Glutamatergic neuron (in vitro differentiated cells): ENCODE results near the gene BCKDK. TPM values are rescaled to one million over a fixed set of nuclear protein-coding genes. Genes with fewer than 3 reads are reported as not detected.

Experiments used
- DNase-seq: peaks from one replicate; pipeline ENCODE4 v3.0.0; 2022
- H3K27ac Mint-ChIP-seq: one replicate; pipeline ENCODE4 v1.8.0; 2020; ENCODE audit warnings: mild to moderate bottlenecking, mixed read lengths, inconsistent platforms; ENCODE audit not compliant: unreplicated experiment
- H3K27me3 Mint-ChIP-seq: one replicate; pipeline ENCODE4 v1.8.0; 2020; ENCODE audit warnings: mild to moderate bottlenecking, moderate library complexity, mixed read lengths, inconsistent platforms; ENCODE audit not compliant: unreplicated experiment
- H3K36me3 Mint-ChIP-seq: one replicate; pipeline ENCODE4 v1.8.0; 2020; ENCODE audit warnings: mild to moderate bottlenecking, mixed read lengths, inconsistent platforms; ENCODE audit not compliant: unreplicated experiment
- H3K4me1 Mint-ChIP-seq: one replicate; pipeline ENCODE4 v1.8.0; 2020; ENCODE audit warnings: mild to moderate bottlenecking, low read depth, mixed read lengths, inconsistent platforms; ENCODE audit not compliant: unreplicated experiment
- H3K4me3 Mint-ChIP-seq: one replicate; pipeline ENCODE4 v1.8.0; 2020; ENCODE audit warnings: mild to moderate bottlenecking, mixed read lengths, inconsistent platforms; ENCODE audit not compliant: unreplicated experiment
- H3K9me3 Mint-ChIP-seq: one replicate; pipeline ENCODE4 v1.8.0; 2020; ENCODE audit warnings: mild to moderate bottlenecking, moderate library complexity, mixed read lengths, inconsistent platforms; ENCODE audit not compliant: unreplicated experiment
- CTCF ChIP-seq: fragments of 200-600 bp; sonication (generic); IDR thresholded peaks from one replicate; pipeline ENCODE4 v1.5.0; 2021; ENCODE audit not compliant: partially characterized antibody, unreplicated experiment
- total RNA-seq: library from RNA; stranded (reverse); fragmentation: NEBNext Ultra II Directional; extraction: Animal tissue kit (Norgen Biotek cat#: 25700); gene quantifications from one replicate; pipeline ENCODE4 v1.2.1, GENCODE V29; 2021; ENCODE audit not compliant: unreplicated experiment

BCKDK gene
- total RNA-seq, 1 donor from 2014 or later = 62.4 TPM

GRCh38 chr16:31125844-31126243 is 17.7 kb downstream of the BCKDK start:
- H3K4me3 Mint-ChIP-seq = peak overlapping the region; percentile 19
- no peaks in the 10 kb centered on the region for H3K4me1 Mint-ChIP-seq
- DNase-seq = no peak
- peak overlapping the region; percentile 15 for H3K27ac Mint-ChIP-seq
- H3K27me3 Mint-ChIP-seq = no peaks in the 10 kb centered on the region
- H3K36me3 Mint-ChIP-seq = no peaks in the 10 kb centered on the region
- H3K9me3 Mint-ChIP-seq = peaks cover 5% of the 10 kb centered on the region
- TF ChIP-seq CTCF = no peak

GRCh38 chr16:31127182-31127581 is 19.0 kb downstream of the BCKDK start:
- DNase-seq = no peak
- Mint-ChIP-seq H3K4me3 (no peak overlapping the region), H3K27ac (no peak overlapping the region), H3K9me3 (peaks cover 5% of the 10 kb centered on the region), H3K4me1 (no peaks in the 10 kb centered on the region), H3K36me3 (no peaks in the 10 kb centered on the region), H3K27me3 (no peaks in the 10 kb centered on the region)
- TF ChIP-seq CTCF = no peak

GRCh38 chr16:31128711-31129567 is 20.8 kb downstream of the BCKDK start:
- no peak for TF ChIP-seq CTCF
- peaks cover 5% of the 10 kb centered on the region for H3K27me3 Mint-ChIP-seq
- no peaks in the 10 kb centered on the region for H3K36me3 Mint-ChIP-seq
- H3K4me3 Mint-ChIP-seq = no peak overlapping the region
- DNase-seq = no peak
- peaks cover 7% of the 10 kb centered on the region for H3K9me3 Mint-ChIP-seq
- no peak overlapping the region for H3K27ac Mint-ChIP-seq
- H3K4me1 Mint-ChIP-seq = peaks cover 4% of the 10 kb centered on the region

- H3K36me3 Mint-ChIP-seq = no peaks in the 10 kb centered on the region
These were observed 21.6 kb downstream of the BCKDK start for GRCh38 chr16:31129568-31130335.

More at GRCh38 chr16:31129568-31130335, 21.6 kb downstream of the BCKDK start:
- Mint-ChIP-seq H3K4me1 (peaks cover 6% of the 10 kb centered on the region), H3K9me3 (peaks cover 7% of the 10 kb centered on the region), H3K27ac (no peak overlapping the region), H3K27me3 (peaks cover 6% of the 10 kb centered on the region), H3K4me3 (no peak overlapping the region)
- DNase-seq = no peak
- no peak for TF ChIP-seq CTCF
